Measurements from ENCODE around the gene DYNC2H1.

DYNC2H1 gene

DNA sequence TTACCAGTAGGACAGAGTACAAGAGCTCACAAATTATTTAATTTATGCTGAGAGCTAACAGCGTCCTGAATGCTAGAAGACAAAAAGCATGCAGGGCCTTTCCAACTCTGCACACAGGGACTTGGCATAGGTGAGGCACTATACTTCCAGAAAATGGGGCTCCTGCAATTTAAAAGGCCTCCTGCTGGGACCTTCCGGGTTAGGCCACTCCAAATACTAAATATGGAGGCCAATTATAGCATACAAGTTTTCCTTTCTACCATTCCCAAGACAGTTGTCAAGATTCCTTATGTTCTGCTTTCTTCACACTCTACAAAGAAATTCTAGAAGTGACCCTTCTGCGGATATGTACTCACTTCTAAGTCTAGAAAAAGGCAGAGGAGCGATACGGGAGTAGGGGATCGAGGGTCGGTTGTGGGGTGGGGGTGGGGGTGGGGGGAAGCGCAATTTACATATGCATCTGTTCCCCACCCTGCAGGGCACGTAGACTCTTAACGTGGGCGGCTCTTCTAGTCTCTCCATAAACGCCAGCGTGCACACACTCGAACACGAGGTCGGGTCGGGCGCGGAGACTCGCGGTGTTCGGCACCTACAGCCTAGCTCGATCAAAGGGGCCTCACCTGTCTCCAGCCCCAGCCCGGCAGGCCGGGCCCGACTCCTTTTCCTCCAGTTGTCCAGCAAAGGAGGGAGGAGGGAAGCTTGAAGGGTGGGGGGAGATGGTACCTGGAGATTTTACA is 18.0 kb upstream of the DYNC2H1 start:
- peak; percentile 40 for DNase-seq (ENCODE audit: low read depth)
- H3K4me3 ChIP-seq (ENCODE audit: control insufficient read depth, low read depth, low read length): peak overlapping the region; percentile 89
- TF ChIP-seq, protein P1, sequence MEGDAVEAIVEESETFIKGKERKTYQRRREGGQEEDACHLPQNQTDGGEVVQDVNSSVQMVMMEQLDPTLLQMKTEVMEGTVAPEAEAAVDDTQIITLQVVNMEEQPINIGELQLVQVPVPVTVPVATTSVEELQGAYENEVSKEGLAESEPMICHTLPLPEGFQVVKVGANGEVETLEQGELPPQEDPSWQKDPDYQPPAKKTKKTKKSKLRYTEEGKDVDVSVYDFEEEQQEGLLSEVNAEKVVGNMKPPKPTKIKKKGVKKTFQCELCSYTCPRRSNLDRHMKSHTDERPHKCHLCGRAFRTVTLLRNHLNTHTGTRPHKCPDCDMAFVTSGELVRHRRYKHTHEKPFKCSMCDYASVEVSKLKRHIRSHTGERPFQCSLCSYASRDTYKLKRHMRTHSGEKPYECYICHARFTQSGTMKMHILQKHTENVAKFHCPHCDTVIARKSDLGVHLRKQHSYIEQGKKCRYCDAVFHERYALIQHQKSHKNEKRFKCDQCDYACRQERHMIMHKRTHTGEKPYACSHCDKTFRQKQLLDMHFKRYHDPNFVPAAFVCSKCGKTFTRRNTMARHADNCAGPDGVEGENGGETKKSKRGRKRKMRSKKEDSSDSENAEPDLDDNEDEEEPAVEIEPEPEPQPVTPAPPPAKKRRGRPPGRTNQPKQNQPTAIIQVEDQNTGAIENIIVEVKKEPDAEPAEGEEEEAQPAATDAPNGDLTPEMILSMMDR (conservative IDR thresholded peaks at IDR 0.05; ENCODE audit: control insufficient read depth, insufficient read depth, low read depth, low read length): no peak

- TF ChIP-seq, protein P1 (conservative IDR thresholded peaks at IDR 0.05; ENCODE audit: control insufficient read depth, insufficient read depth, low read depth, low read length): no peak
- peak; percentile 95 for DNase-seq (ENCODE audit: low read depth)
- peak within 1 kb of the TSS; percentile 89 for H3K4me3 ChIP-seq (ENCODE audit: control insufficient read depth, low read depth, low read length)
Observed at GRCh38 chr11:103091801-103092524, 17.3 kb upstream of the DYNC2H1 start, which contains the start of gene DCUN1D5. DCUN1D5 (minus strand) TSS chr11:103092160; CDS start chr11:103091872, 288 bp downstream.

GRCh38 chr11:103097279-103097678 is 11.9 kb upstream of the DYNC2H1 start:
- TF ChIP-seq, protein P1 (conservative IDR thresholded peaks at IDR 0.05; ENCODE audit: control insufficient read depth, insufficient read depth, low read depth, low read length): no peak
- DNase-seq (ENCODE audit: low read depth): no peak
- H3K4me3 ChIP-seq (ENCODE audit: control insufficient read depth, low read depth, low read length): no peak overlapping the region

GRCh38 chr11:103109818-103110388 is 677 bp downstream of the DYNC2H1 start:
- peak overlapping the region; percentile 85 for H3K4me3 ChIP-seq (ENCODE audit: control insufficient read depth, low read depth, low read length)
- TF ChIP-seq, protein P1 (conservative IDR thresholded peaks at IDR 0.05; ENCODE audit: control insufficient read depth, insufficient read depth, low read depth, low read length): no peak
- peak; percentile 15 for DNase-seq (ENCODE audit: low read depth)

GRCh38 chr11:103110391-103110790 is 1.2 kb downstream of the DYNC2H1 start:
- TF ChIP-seq, protein P1 (conservative IDR thresholded peaks at IDR 0.05; ENCODE audit: control insufficient read depth, insufficient read depth, low read depth, low read length): peak; percentile 46
- DNase-seq (ENCODE audit: low read depth): peak; percentile 65
- H3K4me3 ChIP-seq (ENCODE audit: control insufficient read depth, low read depth, low read length): peak overlapping the region; percentile 85

- no peak for DNase-seq (ENCODE audit: low read depth)
- TF ChIP-seq, protein P1 (conservative IDR thresholded peaks at IDR 0.05; ENCODE audit: control insufficient read depth, insufficient read depth, low read depth, low read length): no peak
- no peak overlapping the region for H3K4me3 ChIP-seq (ENCODE audit: control insufficient read depth, low read depth, low read length)
Observed at GRCh38 chr11:103111400-103111799, 2.2 kb downstream of the DYNC2H1 start.
